ENCODE data around the gene CST9. TPM values are rescaled to one million over a fixed set of nuclear protein-coding genes. Genes with fewer than 3 reads are reported as not detected.
"Not testable (repeated sequence)": the region's sequence is repeated elsewhere in the genome, so short reads cannot be mapped to it uniquely, and the experiment has no call there.

Gene CST9
- total and polyA plus RNA-seq, 2 of the 8 experiments (the other 6 are each of a cell fraction or from before 2014, with no cell fraction given) = 0.05 to 0.19 TPM

GRCh38 chr20:23581833-23582232 is 23.9 kb downstream of the CST9 start:
- H2BK5ac ChIP-seq (ENCODE audit: low read depth, low read length) = peak overlapping the region; percentile 49; the same call in 1 of the 2 replicates
- H4K8ac ChIP-seq (ENCODE audit: extremely low read depth, insufficient read depth, low read length); H3K4ac ChIP-seq (replicated peaks; ENCODE audit: insufficient read length, low read depth, low read length); H3K14ac ChIP-seq (ENCODE audit: insufficient read length); H3K56ac ChIP-seq (replicated peaks; ENCODE audit: insufficient read length, low read depth, low read length); H3K4me1 ChIP-seq (replicated peaks in 1 of 4; ENCODE audit: control insufficient read depth in 3 of 4, insufficient read depth in 4 of 4, low read length in 3 of 4); H3K79me1 ChIP-seq (ENCODE audit: low read depth, low read length); H3K23me2 ChIP-seq (ENCODE audit: low read depth, low read length); H3K23ac ChIP-seq (ENCODE audit: insufficient read length); FAIRE-seq; H3K4me3 ChIP-seq (ENCODE audit: extremely low read depth in 1 of 4, insufficient read depth in 2 of 4, low read depth in 3 of 4, low read length in 4 of 4); H3K18ac ChIP-seq (ENCODE audit: extremely low read depth, low read length); H3K4me2 ChIP-seq (ENCODE audit: insufficient read depth in 1 of 2, low read depth in 2 of 2, low read length in 2 of 2); H3K27ac ChIP-seq (ENCODE audit: low read depth, low read length); H3K79me2 ChIP-seq (ENCODE audit: control insufficient read depth in 1 of 2, insufficient read depth in 2 of 2, low read length in 2 of 2); POLR2A ChIA-PET (ENCODE audit: partially characterized antibody); H2AK5ac ChIP-seq (ENCODE audit: low read depth, low read length); H3K9me3 ChIP-seq (ENCODE audit: insufficient read depth in 2 of 2, low read depth in 1 of 2, low read length in 1 of 2); H3K27me3 ChIP-seq (replicated peaks in 1 of 4; ENCODE audit: control insufficient read depth in 3 of 4, extremely low read depth in 1 of 4, insufficient read depth in 3 of 4, low read length in 3 of 4); H2BK20ac ChIP-seq (ENCODE audit: low read length); H2BK120ac ChIP-seq (replicated peaks; ENCODE audit: low read depth, low read length); H2BK12ac ChIP-seq (ENCODE audit: low read depth, low read length); H2AFZ ChIP-seq (ENCODE audit: low read length); H3K9ac ChIP-seq (replicated peaks in 1 of 4; ENCODE audit: extremely low read depth in 1 of 4, low read depth in 3 of 4, low read length in 3 of 4); H4K5ac ChIP-seq (ENCODE audit: insufficient read length, low read depth, low read length); H4K20me1 ChIP-seq (replicated peaks in 1 of 2; ENCODE audit: control insufficient read depth in 1 of 2, insufficient read depth in 2 of 2, low read length in 2 of 2); H3K36me3 ChIP-seq (ENCODE audit: control insufficient read depth in 2 of 4, insufficient read depth in 4 of 4, low read length in 3 of 4): not testable (repeated sequence)
- peak overlapping the region; percentile 3 for H4K91ac ChIP-seq (replicated peaks; ENCODE audit: insufficient read length, low read length)
- TF ChIP-seq, protein P1, sequence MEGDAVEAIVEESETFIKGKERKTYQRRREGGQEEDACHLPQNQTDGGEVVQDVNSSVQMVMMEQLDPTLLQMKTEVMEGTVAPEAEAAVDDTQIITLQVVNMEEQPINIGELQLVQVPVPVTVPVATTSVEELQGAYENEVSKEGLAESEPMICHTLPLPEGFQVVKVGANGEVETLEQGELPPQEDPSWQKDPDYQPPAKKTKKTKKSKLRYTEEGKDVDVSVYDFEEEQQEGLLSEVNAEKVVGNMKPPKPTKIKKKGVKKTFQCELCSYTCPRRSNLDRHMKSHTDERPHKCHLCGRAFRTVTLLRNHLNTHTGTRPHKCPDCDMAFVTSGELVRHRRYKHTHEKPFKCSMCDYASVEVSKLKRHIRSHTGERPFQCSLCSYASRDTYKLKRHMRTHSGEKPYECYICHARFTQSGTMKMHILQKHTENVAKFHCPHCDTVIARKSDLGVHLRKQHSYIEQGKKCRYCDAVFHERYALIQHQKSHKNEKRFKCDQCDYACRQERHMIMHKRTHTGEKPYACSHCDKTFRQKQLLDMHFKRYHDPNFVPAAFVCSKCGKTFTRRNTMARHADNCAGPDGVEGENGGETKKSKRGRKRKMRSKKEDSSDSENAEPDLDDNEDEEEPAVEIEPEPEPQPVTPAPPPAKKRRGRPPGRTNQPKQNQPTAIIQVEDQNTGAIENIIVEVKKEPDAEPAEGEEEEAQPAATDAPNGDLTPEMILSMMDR (IDR thresholded peaks at IDR 0.05; ENCODE audit: control extremely low read depth in 1 of 3, insufficient read depth in 1 of 3, low read depth in 1 of 3, low read length in 3 of 3) = peak in 1 of 3 experiments; percentile 5; a peak in 1 of 4 replicates
- CTCF ChIA-PET (ENCODE audit: partially characterized antibody) = interaction anchor here (0.8 to 6.3 kb wide), 7 partner anchors 12 to 138 kb away, joined by 3 to 99 read pairs (median 5); no protein-coding TSS in a partner anchor
- H2BK15ac ChIP-seq (ENCODE audit: low read length) = peak overlapping the region; percentile 61; the same call in 1 of the 2 replicates
- WGBS, 2 experiments (ENCODE audit: extremely low coverage in 1 of 2, insufficient coverage in 1 of 2, insufficient read length in 1 of 2, insufficient replicate concordance in 2 of 2, low coverage in 1 of 2, low lambda C conversion rate in 2 of 2, missing lambda C conversion rate in 1 of 2) = 86% methylated on average over 7 of the region's 9 CpGs; no CpG with 5 or more reads in 1 of the 2 experiments
- DNase-seq (ENCODE audit: low read depth in 1 of 2, low spot score in 2 of 2) = peak in 1 of 2 experiments; percentile 42
